ENCODE results near the gene GREB1.

- TF ChIP-seq JUND (CRISPR knock-in tag; IDR thresholded peaks at IDR 0.05): no peak
- no peak for TF ChIP-seq CTCF (CRISPR knock-in tag; IDR thresholded peaks at IDR 0.05)
- no peak for TF ChIP-seq ZNF121 (CRISPR knock-in tag; IDR thresholded peaks at IDR 0.05)
- no peak for TF ChIP-seq MAZ (IDR thresholded peaks at IDR 0.05; ENCODE audit: borderline replicate concordance, low read depth, low read length)
- TF ChIP-seq MAZ (CRISPR knock-in tag; IDR thresholded peaks at IDR 0.05; ENCODE audit: low read depth): no peak
- TF ChIP-seq NBN (conservative IDR thresholded peaks at IDR 0.05): no peak
- no peak for TF ChIP-seq HDAC6 (IDR thresholded peaks at IDR 0.05; ENCODE audit: low read depth, low read length)
- TF ChIP-seq ETV6 (CRISPR knock-in tag; conservative IDR thresholded peaks at IDR 0.05): no peak
- TF ChIP-seq ZFY (CRISPR knock-in tag; IDR thresholded peaks at IDR 0.05): no peak
Observed at GRCh38 chr2:11532416-11533055, 1.3 kb upstream of the GREB1 start.

Measured in HepG2 (cell line).